ENCODE results near the gene HEPACAM.
A peak's percentile ranks its signal among the peaks of the same experiment; 100 is the strongest.
"Not testable (repeated sequence)": the region's sequence is repeated elsewhere in the genome, so short reads cannot be mapped to it uniquely, and the experiment has no call there.

The HEPACAM gene, protein sequence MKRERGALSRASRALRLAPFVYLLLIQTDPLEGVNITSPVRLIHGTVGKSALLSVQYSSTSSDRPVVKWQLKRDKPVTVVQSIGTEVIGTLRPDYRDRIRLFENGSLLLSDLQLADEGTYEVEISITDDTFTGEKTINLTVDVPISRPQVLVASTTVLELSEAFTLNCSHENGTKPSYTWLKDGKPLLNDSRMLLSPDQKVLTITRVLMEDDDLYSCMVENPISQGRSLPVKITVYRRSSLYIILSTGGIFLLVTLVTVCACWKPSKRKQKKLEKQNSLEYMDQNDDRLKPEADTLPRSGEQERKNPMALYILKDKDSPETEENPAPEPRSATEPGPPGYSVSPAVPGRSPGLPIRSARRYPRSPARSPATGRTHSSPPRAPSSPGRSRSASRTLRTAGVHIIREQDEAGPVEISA

DNA sequence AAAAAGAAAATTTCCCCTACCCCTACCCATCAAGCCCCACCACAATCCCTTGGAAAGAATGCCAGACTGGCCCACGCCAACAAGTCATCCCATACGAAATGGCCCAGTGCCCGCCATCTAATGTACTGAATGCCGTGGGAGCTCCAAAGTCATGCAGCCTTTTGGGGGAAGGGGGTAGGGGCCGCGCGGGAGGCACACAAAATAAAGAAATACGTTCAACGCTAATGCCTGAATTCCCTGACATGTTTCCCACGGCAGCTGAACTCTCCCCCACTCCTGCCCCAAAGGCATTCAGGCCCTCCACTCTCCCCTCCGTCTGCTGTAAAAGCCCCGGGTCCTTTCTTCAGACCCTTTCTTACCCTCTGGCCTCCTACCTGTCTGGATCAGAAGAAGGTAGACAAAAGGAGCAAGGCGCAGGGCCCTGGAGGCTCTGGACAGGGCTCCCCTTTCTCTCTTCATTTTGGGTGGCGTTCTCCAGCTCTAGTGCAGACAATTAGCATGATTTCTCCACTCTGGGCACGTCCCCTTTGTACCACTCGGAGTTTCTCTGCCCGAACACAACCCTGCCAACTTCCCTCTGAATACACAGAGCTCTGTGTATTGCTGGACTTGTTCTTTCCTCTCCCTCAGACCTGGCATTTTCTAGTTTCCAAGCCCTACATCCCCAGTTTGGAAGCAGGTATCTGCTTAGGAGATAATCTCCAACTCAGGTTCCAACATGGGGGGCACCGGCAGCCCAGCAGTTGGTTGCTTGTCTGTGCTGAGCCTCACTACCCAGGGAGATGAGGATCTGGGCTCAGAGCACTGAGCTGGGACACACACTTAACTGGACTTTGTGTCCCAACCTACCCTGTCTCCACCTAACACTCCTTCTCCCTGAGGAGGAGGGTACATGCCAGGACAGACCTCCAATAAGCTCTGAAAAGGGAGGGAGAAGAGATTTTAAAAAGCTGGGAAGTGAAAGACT is at the start of gene HEPACAM:
Gene HEPACAM, minus strand, starts transcription at position 500 of the 967 bp plus-strand sequence. Its CDS starts 41 bp downstream, at position 459.
- no peak for DNase-seq

DNA sequence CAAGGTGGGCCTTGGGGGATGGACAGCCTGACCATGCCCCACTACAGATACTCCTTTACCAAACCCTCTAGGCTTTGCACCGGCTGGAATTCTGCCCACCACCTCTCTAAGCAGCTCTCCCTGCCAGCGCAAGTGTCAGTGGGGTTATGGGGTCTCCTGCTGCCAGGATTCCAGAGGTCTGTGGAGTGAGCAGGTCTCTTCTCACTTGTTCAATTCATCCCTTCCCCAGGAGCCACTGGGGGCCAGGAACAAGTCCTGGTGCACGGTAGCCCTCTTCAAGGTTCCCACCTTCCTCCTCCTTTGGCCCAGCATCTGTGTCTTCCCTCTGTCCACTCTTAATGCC is 48.6 kb upstream of the HEPACAM start:
- DNase-seq: no peak

- no peak for DNase-seq
These were observed 48.0 kb upstream of the HEPACAM start for GRCh38 chr11:124983674-124984511.

- DNase-seq: no peak
These were observed 46.2 kb upstream of the HEPACAM start for GRCh38 chr11:124982043-124982442.

GRCh38 chr11:124978316-124978715 is 42.5 kb upstream of the HEPACAM start:
- DNase-seq: no peak

DNA sequence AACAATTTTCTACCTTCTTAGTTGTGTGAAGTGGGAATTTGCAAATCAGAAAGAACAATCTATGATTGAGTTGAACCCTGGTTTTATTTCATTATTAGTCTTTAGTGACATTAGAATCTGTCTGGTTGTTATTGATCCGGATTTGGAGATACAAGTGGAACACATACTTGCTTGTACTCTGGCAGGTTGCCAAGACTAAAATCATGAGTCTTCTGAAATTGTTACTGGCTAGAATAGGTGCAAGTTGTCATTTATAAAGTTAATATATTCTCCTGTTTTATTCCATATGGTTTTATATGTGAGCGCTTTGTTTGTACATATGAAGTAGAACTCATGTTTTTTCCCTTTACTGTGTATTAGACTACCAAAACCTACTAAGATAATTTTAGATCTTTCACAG is 41.2 kb upstream of the HEPACAM start:
- DNase-seq: no peak

- no peak for DNase-seq
These were observed 40.7 kb upstream of the HEPACAM start for GRCh38 chr11:124976531-124976930.

DNA sequence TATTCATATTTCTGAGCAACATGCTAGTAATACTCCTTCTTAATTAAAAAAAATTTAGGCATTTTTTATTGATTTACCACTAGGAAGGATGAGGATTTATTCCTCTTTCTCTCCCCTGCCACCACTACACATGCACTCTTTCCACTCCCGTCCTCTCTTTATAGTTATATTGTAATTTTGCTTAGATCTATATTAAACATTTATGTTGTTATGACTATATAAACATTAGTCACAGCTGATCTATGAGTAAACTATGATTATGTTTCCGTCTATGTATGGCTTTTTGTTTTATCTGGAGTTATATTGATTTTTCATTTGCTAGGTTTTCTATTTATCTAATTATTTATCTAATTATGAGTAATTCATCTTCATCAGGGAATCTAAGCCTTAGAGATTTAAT is 36.0 kb upstream of the HEPACAM start:
- DNase-seq: no peak

- DNase-seq: no peak
These were observed 35.1 kb upstream of the HEPACAM start for GRCh38 chr11:124970925-124971324.

DNA sequence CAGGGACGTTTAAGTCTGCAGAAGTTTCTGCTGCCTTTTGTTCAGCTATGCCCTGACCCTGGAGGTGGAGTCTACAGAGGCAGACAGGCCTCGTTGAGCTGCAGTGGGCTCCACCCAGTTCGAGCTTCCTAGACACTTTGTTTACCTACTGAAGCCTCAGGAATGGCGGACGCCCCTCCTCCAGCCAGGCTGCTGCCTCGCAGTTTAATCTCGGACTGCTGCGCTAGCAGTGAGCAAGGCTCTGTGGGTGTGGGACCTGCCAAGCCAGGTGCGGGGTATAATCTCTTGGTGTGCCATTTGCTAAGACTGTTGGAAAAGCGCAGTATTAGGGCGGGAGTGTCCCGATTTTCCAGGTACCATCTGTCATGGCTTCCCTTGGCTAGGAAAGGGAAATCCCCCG is 32.4 kb upstream of the HEPACAM start:
- not testable (repeated sequence) for DNase-seq

DNA sequence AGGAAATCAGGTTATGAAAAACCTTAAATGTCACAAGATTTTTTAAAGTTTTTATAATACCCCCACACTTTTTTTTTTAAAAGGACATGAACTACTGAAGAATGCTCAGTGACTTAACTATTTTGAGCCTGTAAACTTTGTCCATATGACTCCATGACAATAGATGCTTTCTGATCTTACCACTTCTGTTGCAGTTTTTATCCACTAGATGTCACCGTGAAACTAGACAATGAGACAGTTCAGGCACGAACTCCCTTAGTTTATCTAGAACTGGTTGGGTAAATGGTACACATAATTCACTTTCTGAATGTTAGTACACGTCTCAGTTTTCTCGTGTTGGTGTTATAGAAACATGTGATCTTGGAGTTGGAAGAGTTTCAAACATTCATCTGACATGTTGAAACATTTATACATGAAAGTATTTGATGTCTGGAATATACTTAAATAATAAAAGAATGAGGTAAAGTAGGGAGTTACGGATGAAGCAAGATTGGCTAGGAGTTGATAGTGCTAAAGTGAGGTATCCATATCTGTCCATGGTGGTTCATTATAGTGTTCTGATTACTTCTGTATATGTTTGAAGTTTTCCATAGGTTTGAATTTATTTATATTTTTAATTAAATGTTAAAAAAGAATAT is 26.2 kb upstream of the HEPACAM start:
- no peak for DNase-seq

DNA sequence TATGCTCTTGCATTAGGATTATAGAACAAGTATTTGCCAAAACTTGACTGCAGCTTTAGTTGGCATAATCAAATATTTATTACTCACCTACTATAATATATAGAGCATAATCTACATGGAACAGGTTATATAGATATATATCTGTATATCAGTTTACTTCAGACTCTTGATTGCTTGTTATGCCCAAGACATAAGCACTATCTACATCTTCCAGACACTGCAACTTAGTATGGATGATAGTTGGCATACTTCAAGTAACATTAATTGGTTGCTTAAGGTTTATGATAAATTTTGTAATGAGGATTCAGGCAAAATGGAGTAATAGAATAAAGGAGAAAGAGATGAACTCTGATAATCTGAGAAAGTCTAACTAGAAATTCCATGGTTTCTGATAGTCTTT is 19.2 kb upstream of the HEPACAM start:
- DNase-seq: no peak

GRCh38 chr11:124954590-124954955 is 18.7 kb upstream of the HEPACAM start:
- no peak for DNase-seq

DNA sequence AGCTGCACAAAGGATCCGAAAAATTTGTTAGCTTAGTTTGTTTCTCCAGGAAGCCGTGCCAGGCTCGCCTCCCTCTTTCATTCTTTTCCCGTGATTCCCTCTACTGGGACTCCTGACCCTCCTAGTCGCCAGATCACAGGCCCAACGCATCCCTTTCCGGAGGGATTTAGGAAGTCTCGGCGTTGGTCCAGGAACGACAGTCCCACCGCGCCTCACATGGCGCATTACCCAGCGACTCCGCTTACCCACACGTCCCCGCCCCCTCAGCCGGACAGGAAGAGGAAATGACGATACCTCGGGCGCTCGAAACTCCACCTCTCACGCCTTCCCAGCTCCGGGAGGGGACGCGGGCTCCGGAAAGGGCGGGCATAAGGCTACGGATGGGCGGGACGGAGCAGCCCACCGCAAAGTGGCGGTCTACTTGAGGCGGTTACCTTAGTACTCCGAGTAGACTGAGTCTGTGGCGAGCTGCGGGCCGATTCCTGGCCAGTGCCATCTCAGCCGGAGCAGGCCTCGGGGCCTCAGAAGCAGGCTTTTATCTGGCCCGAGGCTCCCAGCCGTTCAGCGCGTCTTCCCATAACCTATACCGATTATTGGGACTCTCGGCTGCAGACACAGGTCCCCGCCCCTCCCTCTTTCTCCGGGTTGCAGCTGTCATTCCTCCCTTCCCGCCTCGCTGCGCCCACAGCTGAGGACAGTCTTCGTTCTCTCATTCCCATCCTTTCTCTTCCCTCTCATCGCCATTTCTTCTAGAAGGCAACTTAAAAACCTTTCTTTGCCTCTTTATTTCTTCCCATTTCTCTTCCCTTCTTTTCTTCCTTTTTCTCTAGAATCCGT is 18.1 kb upstream of the HEPACAM start, which contains the start of gene CCDC15:
Gene CCDC15, plus strand, starts transcription at position 450 of the 837 bp plus-strand sequence. CDS start 531 bp downstream, outside the sequence.
- DNase-seq: peak; percentile 91

DNA sequence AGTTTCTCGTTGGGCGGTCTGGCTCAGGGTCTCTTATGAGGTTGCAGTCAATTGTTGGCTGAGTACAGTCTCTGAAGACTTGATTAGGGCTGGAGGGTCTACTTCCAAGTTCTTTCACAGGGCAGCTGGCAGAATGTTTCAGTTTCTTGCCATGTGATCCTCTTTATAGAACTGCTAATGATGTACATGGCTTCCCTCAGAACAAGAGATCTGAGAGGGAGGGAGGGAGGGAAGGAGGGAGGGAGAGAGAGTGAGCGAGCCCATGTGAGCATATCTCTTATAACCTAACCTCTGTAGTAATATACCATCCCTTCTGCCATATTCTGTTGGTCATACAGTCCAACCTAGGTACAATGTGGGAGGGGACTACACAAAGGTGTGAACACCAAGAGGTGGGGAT is 15.5 kb upstream of the HEPACAM start:
- no peak for DNase-seq

DNA sequence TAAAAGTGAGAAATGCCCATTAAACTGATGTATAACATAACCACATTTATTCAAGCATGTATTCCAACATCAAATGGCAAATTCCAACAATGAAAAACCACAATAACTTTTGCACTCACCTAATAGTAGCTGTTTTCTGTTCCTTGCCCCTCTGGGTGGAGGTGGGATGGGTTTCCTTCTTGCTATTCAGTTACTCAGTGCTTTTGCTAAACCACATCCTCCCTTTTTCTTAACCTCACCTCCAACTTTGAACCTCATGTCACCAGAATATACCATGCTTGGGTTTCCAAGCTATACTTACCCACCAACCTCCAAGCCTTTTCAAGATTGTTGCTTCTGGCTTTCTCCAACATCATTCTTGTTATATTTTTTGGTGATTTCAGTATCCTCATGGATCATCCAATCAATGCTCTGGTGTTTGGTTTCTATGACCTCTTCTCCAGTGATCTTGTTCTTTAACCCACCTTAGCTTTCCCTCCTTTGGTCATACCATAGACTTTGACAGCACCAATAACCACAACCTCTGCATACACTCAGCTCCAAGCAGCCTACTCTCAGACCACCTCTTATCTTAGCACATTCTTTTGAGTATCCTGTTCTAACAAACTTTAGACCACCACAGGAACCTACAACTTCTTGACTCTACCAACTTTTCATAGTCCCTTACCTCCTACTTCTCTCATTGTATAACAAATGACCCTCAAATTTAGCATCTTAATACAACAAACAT is 14.9 kb upstream of the HEPACAM start:
- DNase-seq: no peak

DNA sequence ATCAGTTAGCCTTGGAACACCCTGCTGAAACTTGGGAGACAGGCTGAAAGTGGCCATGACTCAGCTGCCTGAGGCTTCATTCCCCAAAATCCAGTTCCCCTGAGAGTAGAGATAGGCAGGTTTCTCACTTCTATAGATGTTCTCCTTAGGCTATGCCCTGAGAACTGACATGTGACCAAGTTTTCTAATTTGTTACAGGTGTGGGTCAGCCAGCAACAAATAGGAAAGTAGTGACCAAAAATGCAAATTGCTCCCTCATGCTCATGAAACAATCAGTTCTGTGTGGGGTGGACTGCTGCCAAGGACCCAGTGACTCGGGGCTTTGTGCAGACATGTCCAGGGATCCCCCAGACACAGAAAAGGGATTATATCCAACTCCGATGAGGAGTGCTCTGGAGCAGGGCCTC is 10.9 kb upstream of the HEPACAM start:
- DNase-seq: no peak

DNA sequence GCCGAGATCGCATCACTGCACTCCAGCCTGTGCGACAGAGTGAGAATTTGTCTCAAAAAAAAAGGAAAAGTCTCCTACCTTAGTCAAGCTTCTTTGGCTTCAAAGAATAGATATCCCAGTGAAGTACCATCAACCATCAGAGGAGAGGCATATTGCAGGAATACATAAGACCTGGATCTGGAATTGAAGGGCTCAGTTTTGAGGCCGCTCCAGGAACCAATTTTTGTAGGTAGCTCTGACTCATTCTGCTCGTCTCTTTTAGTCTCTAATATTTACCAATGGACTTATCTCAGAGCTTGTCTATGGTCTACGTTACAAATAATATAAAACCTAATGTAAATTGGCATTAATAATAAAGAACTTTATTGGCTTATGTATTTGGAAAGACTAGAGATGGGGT is 10.0 kb upstream of the HEPACAM start:
- no peak for DNase-seq

- DNase-seq: no peak
These were observed 8.7 kb upstream of the HEPACAM start for GRCh38 chr11:124944565-124944964.

DNA sequence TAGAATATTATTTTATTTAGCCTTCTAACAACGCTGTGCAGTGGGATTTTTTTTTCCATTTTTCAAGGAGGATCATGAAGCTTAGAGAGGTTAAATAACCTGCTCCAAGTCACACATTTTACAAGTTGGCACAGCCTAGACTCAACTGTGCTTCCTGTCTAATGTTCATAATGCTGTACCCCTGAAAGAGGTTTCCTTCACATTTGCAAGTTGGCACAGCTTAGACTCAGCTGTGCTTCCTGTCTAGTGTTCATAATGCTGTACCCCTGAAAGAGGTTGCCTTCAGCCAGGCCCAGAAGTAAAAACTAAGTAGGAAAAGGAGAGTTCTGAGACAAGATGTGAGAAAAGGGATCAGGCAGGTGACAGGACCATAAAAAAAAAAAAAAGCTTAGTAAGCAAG is 7.9 kb upstream of the HEPACAM start:
- DNase-seq: no peak

DNA sequence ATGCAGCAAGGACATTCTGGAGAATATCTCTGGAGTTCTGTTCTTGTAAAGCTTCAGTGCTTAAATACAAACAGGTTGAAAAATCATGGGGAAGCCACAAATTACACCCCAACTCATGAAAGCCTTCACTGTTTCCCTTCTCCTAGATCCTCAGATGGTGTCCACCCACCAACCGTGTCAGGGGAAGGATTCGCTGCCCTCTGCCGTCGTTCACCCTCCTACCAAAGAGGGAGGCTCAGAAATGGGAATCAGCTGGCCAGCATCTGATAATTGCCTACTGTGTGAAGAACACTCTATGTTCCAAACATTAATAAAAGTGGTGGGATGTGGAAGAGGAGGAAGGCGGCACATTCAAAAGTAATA is 7.4 kb upstream of the HEPACAM start:
- no peak for DNase-seq
